Upper lobe of left lung (tissue), 4 donors: ENCODE measurements around the gene MARCO.

Experiments used
- EP300 ChIP-seq, 4 donors: sonication (generic); formaldehyde crosslinking; IDR thresholded peaks; one replicate each; pipeline ENCODE4 v1.5.1; 2017; ENCODE audit warnings: antibody characterized with exemption in 4 of 4, control low read depth in 2 of 4
- POLR2AphosphoS5 ChIP-seq, 2 donors: sonication (generic); formaldehyde crosslinking; IDR thresholded peaks; one replicate each; pipeline ENCODE4 v1.5.1; 2017; ENCODE audit warnings: antibody characterized with exemption in 2 of 2
- TF ChIP-seq, protein P1 (sequence below), 6 experiments: fragments of 450-650 bp in 4 of 6; fragments of 200-600 bp in 2 of 6; sonication (generic) in 2 of 6; IDR thresholded peaks; one replicate each; pipeline ENCODE4 v1.5.1; 2016 to 2019; ENCODE audit warnings: antibody characterized with exemption in 6 of 6

DNA sequence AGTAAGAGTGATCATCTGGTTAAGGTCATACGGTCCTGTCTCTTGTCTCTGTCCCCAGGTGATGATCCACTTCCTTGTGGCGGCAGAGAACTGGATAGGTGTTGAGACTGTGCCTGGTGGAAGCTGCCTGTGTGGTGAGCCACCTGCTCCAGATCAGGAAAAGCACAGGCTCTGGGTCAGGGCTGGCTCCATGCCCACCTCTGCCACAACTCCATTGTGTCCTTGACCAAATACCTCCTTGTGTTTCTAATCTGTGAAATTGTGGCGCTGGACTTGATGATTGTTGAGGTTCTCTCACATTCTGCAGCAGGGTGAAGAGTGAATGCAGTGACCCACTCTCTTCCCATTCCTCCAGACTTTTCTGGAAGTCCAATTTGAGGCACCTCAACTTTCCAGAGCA, 48.9 kb upstream of the MARCO start:
- TF ChIP-seq, protein P1, sequence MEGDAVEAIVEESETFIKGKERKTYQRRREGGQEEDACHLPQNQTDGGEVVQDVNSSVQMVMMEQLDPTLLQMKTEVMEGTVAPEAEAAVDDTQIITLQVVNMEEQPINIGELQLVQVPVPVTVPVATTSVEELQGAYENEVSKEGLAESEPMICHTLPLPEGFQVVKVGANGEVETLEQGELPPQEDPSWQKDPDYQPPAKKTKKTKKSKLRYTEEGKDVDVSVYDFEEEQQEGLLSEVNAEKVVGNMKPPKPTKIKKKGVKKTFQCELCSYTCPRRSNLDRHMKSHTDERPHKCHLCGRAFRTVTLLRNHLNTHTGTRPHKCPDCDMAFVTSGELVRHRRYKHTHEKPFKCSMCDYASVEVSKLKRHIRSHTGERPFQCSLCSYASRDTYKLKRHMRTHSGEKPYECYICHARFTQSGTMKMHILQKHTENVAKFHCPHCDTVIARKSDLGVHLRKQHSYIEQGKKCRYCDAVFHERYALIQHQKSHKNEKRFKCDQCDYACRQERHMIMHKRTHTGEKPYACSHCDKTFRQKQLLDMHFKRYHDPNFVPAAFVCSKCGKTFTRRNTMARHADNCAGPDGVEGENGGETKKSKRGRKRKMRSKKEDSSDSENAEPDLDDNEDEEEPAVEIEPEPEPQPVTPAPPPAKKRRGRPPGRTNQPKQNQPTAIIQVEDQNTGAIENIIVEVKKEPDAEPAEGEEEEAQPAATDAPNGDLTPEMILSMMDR (IDR thresholded peaks at IDR 0.05) = no peak
- no peak for TF ChIP-seq EP300 (IDR thresholded peaks at IDR 0.05)
- TF ChIP-seq POLR2AphosphoS5 (IDR thresholded peaks at IDR 0.05) = no peak
